Osteocyte (in vitro differentiated cells): ENCODE data around the gene MDM2. TPM values are rescaled to one million over a fixed set of nuclear protein-coding genes. Genes with fewer than 3 reads are reported as not detected.
A peak's percentile ranks its signal among the peaks of the same experiment; 100 is the strongest.

Experiments
- DNase-seq: peaks from one replicate; pipeline ENCODE4 v3.0.0; 2021; ENCODE audit warnings: mixed read lengths; ENCODE audit not compliant: unreplicated experiment; ENCODE audit errors: extremely low spot score
- H3K27ac Mint-ChIP-seq: one replicate; pipeline ENCODE4 v1.8.0; 2021; ENCODE audit warnings: mild to moderate bottlenecking, mixed read lengths; ENCODE audit not compliant: unreplicated experiment
- H3K27me3 Mint-ChIP-seq: one replicate; pipeline ENCODE4 v1.8.0; 2021; ENCODE audit warnings: mixed read lengths; ENCODE audit not compliant: unreplicated experiment
- H3K36me3 Mint-ChIP-seq: one replicate; pipeline ENCODE4 v1.8.0; 2021; ENCODE audit warnings: mixed read lengths; ENCODE audit not compliant: unreplicated experiment
- H3K4me1 Mint-ChIP-seq: one replicate; pipeline ENCODE4 v1.8.0; 2021; ENCODE audit warnings: mixed read lengths; ENCODE audit not compliant: unreplicated experiment
- H3K4me3 Mint-ChIP-seq: one replicate; pipeline ENCODE4 v1.8.0; 2021; ENCODE audit warnings: mild to moderate bottlenecking, moderate library complexity, mixed read lengths; ENCODE audit not compliant: unreplicated experiment
- H3K9me3 Mint-ChIP-seq: one replicate; pipeline ENCODE4 v1.8.0; 2021; ENCODE audit warnings: mixed read lengths; ENCODE audit not compliant: unreplicated experiment
- CTCF ChIP-seq: fragments of 200-600 bp; sonication (generic); IDR thresholded peaks from 2 replicates; pipeline ENCODE4 v1.5.0; 2021; ENCODE audit warnings: antibody characterized with exemption, mild to moderate bottlenecking, moderate library complexity
- total RNA-seq: library from RNA; stranded (reverse); gene quantifications from 2 replicates; pipeline ENCODE4 v1.2.1, GENCODE V29; 2021

The MDM2 gene
- total RNA-seq, 1 donor from 2014 or later: 131 TPM

DNA sequence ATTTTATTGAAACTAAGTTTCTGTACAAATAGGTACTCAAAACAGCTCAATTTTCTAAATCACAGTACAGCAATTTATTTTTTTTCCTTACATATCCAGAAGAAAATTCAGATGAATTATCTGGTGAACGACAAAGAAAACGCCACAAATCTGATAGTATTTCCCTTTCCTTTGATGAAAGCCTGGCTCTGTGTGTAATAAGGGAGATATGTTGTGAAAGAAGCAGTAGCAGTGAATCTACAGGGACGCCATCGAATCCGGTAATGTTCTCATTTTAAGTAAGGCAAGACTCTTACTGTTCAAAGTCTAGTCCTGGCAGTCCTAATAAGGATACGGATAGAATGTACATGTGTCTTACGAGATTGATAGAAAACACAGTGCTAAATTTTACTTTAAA, 20.7 kb downstream of the MDM2 start:
- no peaks in the 10 kb centered on the region for H3K4me1 Mint-ChIP-seq
- no peak for TF ChIP-seq CTCF
- no peak for DNase-seq
- no peaks in the 10 kb centered on the region for H3K27me3 Mint-ChIP-seq
- no peaks in the 10 kb centered on the region for H3K9me3 Mint-ChIP-seq
- H3K4me3 Mint-ChIP-seq: no peak overlapping the region
- peak overlapping the region; percentile 24 for H3K27ac Mint-ChIP-seq
- H3K36me3 Mint-ChIP-seq: peaks cover 54% of the 10 kb centered on the region

GRCh38 chr12:68831272-68831671, 23.3 kb downstream of the MDM2 start:
- H3K9me3 Mint-ChIP-seq: no peaks in the 10 kb centered on the region
- no peak for TF ChIP-seq CTCF
- no peak overlapping the region for H3K4me3 Mint-ChIP-seq
- no peaks in the 10 kb centered on the region for H3K27me3 Mint-ChIP-seq
- no peak for DNase-seq
- no peak overlapping the region for H3K27ac Mint-ChIP-seq
- H3K36me3 Mint-ChIP-seq: peaks cover 44% of the 10 kb centered on the region
- no peaks in the 10 kb centered on the region for H3K4me1 Mint-ChIP-seq

GRCh38 chr12:68831751-68832503, 23.9 kb downstream of the MDM2 start:
- H3K9me3 Mint-ChIP-seq: no peaks in the 10 kb centered on the region
- no peak for DNase-seq
- TF ChIP-seq CTCF: no peak
- H3K27me3 Mint-ChIP-seq: no peaks in the 10 kb centered on the region
- H3K4me1 Mint-ChIP-seq: no peaks in the 10 kb centered on the region
- no peak overlapping the region for H3K27ac Mint-ChIP-seq
- peaks cover 50% of the 10 kb centered on the region for H3K36me3 Mint-ChIP-seq
- H3K4me3 Mint-ChIP-seq: no peak overlapping the region

GRCh38 chr12:68832504-68832867, 24.5 kb downstream of the MDM2 start:
- Mint-ChIP-seq H3K9me3 (no peaks in the 10 kb centered on the region), H3K36me3 (peaks cover 48% of the 10 kb centered on the region), H3K27ac (no peak overlapping the region), H3K4me1 (no peaks in the 10 kb centered on the region), H3K4me3 (no peak overlapping the region), H3K27me3 (no peaks in the 10 kb centered on the region)
- DNase-seq: no peak
- TF ChIP-seq CTCF: no peak

DNA sequence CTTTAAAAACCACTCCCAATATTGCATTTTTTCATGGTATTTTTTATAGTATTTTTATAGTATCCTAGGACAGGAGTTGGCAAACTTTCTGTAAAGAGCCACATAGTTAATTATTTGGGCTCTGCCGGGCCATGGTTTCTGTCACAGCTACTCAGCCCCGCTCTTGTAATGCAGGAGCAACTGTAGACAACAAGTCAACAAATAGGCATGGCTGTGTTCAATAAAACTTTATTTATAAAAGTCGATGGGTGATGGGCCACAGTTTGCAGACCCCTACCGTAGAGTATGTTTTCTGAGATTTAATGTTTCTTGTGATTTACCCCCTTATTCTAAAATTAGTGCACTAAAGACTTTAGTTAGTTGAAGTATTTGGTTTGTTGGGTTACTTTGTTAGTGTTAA, 25.5 kb downstream of the MDM2 start:
- H3K4me3 Mint-ChIP-seq: no peak overlapping the region
- peaks cover 50% of the 10 kb centered on the region for H3K36me3 Mint-ChIP-seq
- no peak overlapping the region for H3K27ac Mint-ChIP-seq
- H3K9me3 Mint-ChIP-seq: no peaks in the 10 kb centered on the region
- no peaks in the 10 kb centered on the region for H3K4me1 Mint-ChIP-seq
- TF ChIP-seq CTCF: no peak
- H3K27me3 Mint-ChIP-seq: no peaks in the 10 kb centered on the region
- DNase-seq: no peak
